Progenitor cell of endocrine pancreas (in vitro differentiated cells): ENCODE measurements around the gene S100A2. TPM values are rescaled to one million over a fixed set of nuclear protein-coding genes. Genes with fewer than 3 reads are reported as not detected.
A peak's percentile ranks its signal among the peaks of the same experiment; 100 is the strongest.
"Not testable (repeated sequence)": the region's sequence is repeated elsewhere in the genome, so short reads cannot be mapped to it uniquely, and the experiment has no call there.

Experiments
- DNase-seq: peaks from one replicate; pipeline ENCODE4 v3.0.0; 2021; ENCODE audit warnings: low spot score; ENCODE audit not compliant: unreplicated experiment
- H3K27ac Mint-ChIP-seq: 2 replicates; pipeline ENCODE4 v1.8.0; 2021; ENCODE audit warnings: mild to moderate bottlenecking, moderate library complexity, mixed read lengths
- H3K27me3 Mint-ChIP-seq: 2 replicates; pipeline ENCODE4 v1.8.0; 2021; ENCODE audit warnings: mixed read lengths
- H3K36me3 Mint-ChIP-seq: 2 replicates; pipeline ENCODE4 v1.8.0; 2022; ENCODE audit warnings: mixed read lengths; ENCODE audit not compliant: insufficient read depth
- H3K4me1 Mint-ChIP-seq: 2 replicates; pipeline ENCODE4 v1.8.0; 2021; ENCODE audit warnings: low read depth, mixed read lengths
- H3K4me3 Mint-ChIP-seq: 2 replicates; pipeline ENCODE4 v1.8.0; 2021; ENCODE audit warnings: low read depth, mild to moderate bottlenecking, moderate library complexity, mixed read lengths
- H3K9me3 Mint-ChIP-seq: 2 replicates; pipeline ENCODE4 v1.8.0; 2021; ENCODE audit warnings: low read depth, mixed read lengths
- total RNA-seq: library from RNA; stranded (reverse); gene quantifications from 2 replicates; pipeline ENCODE4 v1.2.1, GENCODE V29; 2021
- TF ChIP-seq, protein P1 (sequence below): fragments of 200-600 bp; sonication (generic); IDR thresholded peaks from one replicate; pipeline ENCODE4 v1.5.0; 2021; ENCODE audit warnings: antibody characterized with exemption, mild to moderate bottlenecking; ENCODE audit not compliant: unreplicated experiment

The S100A2 gene
- total RNA-seq, 1 donor from 2014 or later = 0.36 TPM

DNA sequence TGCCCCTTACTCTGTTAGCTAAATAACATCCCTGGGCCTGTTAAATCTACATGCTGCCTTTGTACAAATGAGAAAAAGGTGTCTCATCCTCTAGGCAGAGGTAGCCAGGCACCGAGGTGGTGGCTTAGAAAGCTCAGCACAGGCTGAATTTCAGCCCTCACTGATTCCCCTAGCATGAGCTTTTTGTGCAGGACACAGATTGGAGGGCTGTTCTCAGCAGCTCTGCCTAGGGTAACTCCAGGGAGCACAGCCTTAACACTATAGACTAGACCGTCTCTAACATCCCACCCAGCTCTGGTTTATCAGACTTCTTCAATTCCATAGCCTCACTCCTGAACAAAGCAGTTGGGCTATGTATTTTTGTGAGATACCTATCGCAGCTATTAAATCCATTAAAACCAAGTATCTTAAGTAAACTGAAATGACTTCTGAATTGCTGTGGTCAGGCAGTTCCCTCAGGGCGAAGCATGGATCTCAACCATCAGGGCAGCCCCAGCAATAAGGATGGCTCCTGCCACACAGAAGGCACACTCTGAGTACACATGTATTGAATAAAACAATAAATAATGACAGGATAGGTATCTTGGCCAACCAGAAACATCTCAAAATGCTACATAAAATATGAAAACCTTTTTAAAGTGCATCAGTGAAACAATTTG, 44.7 kb downstream of the S100A2 start:
- Mint-ChIP-seq H3K27me3 (no peaks in the 10 kb centered on the region), H3K4me3 (no peak overlapping the region), H3K4me1 (peaks cover 22% of the 10 kb centered on the region), H3K9me3 (no peaks in the 10 kb centered on the region), H3K36me3 (no peaks in the 10 kb centered on the region), H3K27ac (peak overlapping the region; percentile 91)
- TF ChIP-seq, protein P1, sequence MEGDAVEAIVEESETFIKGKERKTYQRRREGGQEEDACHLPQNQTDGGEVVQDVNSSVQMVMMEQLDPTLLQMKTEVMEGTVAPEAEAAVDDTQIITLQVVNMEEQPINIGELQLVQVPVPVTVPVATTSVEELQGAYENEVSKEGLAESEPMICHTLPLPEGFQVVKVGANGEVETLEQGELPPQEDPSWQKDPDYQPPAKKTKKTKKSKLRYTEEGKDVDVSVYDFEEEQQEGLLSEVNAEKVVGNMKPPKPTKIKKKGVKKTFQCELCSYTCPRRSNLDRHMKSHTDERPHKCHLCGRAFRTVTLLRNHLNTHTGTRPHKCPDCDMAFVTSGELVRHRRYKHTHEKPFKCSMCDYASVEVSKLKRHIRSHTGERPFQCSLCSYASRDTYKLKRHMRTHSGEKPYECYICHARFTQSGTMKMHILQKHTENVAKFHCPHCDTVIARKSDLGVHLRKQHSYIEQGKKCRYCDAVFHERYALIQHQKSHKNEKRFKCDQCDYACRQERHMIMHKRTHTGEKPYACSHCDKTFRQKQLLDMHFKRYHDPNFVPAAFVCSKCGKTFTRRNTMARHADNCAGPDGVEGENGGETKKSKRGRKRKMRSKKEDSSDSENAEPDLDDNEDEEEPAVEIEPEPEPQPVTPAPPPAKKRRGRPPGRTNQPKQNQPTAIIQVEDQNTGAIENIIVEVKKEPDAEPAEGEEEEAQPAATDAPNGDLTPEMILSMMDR = no peak
- DNase-seq = no peak

DNA sequence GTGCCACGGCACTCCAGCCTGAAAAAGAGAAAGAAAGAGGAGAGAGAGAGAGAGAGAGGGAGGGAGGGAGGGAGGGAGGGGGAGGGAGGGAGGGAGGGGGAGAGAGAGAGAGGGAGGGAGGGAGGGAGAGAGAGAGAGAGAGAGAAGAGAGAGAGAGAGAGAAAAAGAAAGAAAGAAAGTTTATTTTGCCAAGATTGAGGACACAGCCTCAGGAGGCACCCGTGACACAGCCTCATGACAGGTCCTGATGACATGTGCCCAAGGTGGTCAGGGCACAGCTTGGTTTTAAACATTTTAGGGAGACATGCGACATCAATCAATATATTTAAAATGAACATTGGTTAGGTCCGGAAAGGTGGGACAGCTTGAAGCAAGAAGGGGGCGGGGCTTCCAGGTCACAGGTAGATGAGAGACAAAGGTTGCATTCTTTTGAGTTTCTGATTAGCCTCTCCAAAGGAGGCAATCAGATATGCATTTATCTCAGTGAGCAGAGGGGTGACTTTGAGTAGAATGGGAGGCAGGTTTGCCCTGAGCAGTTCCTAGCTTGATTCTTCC, 45.4 kb downstream of the S100A2 start:
- H3K9me3 Mint-ChIP-seq, DNase-seq, H3K27me3 Mint-ChIP-seq, H3K36me3 Mint-ChIP-seq: not testable (repeated sequence)
- Mint-ChIP-seq H3K27ac (peak overlapping the region; percentile 91), H3K4me1 (peaks cover 15% of the 10 kb centered on the region), H3K4me3 (peak overlapping the region; percentile 32)

DNA sequence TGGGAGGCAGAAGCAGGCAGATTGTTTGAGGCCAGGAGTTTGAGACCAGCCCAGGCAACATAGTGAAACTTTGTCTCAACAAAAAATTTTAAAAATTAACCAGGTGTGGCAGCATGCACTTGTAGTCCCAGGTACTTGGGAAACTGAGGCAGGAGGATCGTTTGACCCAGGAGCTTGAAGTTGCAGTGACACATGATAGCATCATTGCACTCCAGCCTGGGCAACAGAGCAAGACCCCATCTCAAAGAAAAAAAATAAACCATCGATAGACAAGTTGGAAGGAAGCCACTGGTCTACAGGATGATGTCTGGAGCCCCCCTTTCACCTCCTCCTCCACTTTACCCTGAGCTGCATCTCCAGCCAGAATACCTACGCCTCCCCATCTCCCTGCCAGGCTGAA, 46.4 kb downstream of the S100A2 start:
- Mint-ChIP-seq H3K36me3 (no peaks in the 10 kb centered on the region), H3K4me3 (no peak overlapping the region), H3K27ac (no peak overlapping the region), H3K27me3 (no peaks in the 10 kb centered on the region), H3K4me1 (peaks cover 14% of the 10 kb centered on the region), H3K9me3 (no peaks in the 10 kb centered on the region)
- no peak for DNase-seq
- TF ChIP-seq, protein P1 = no peak

DNA sequence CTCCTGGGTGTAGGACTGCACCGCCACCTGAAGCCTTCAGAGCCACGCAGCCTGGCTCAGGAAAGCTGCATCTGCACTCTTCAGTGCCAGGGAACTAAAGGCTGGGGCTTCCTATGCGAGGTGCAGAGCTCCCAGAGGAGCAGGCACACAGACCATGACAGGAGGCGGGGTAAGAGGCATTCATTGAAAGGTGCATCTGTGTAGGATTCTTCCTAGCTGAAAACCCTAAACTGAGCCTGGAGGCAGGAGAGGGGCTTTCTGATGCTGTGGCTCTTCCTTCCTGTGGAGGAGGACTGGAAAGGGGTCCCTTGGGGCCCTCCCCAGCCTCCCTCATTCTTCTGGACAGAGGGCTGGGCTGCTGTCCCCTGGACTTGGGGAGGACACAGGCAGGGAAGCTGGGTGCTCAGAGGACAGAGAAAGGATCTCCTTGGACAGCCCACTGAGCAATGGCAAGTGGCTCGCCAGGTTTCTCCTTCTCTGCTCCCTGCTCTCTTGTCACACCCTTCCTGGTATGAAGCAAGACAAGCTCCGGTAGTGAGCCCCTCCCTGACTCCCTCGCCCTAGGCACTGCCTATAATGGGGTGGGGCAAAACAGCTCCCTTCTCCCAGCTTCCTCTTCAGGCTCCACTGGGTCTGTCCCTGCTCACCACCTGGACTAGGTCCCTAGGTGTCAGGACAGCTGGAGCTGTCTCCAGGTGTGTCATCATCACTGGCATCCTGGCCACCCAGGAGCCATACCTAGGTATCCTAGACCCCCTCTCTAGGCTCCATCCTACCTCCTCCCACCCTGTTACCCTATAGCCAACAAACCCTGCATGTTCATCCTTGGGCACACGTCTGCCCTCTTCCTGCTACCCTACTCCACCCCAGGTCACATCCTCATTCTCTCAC, 49.9 kb downstream of the S100A2 start:
- Mint-ChIP-seq H3K4me3 (no peak overlapping the region), H3K27ac (peak overlapping the region; percentile 84), H3K4me1 (peaks cover 21% of the 10 kb centered on the region), H3K9me3 (no peaks in the 10 kb centered on the region), H3K27me3 (no peaks in the 10 kb centered on the region), H3K36me3 (no peaks in the 10 kb centered on the region)
- DNase-seq = no peak
- TF ChIP-seq, protein P1 = no peak

DNA sequence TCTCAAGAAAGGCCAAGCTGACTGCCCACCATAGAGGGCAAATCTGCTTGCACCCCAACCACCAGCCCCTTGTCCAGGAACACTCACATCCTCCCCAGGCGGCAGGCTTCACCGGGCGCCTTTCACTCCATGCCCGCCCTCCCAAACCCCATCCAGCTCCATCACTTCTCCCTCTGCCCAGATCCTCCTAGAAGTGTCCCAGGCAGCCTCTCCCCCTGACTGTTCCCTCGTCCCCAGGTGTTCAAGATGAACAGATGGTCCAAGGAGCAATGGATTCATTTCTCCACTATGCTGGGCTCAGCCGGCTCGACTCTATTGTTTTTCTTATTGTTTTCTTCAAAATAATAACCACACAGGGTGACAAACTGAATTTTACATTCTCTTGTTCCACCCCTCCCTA, 52.0 kb downstream of the S100A2 start:
- DNase-seq = no peak
- H3K4me3 Mint-ChIP-seq = no peak overlapping the region
- TF ChIP-seq, protein P1 = no peak
- H3K27me3 Mint-ChIP-seq = no peaks in the 10 kb centered on the region
- H3K27ac Mint-ChIP-seq = peak overlapping the region; percentile 15
- H3K36me3 Mint-ChIP-seq = no peaks in the 10 kb centered on the region
- H3K4me1 Mint-ChIP-seq = peaks cover 12% of the 10 kb centered on the region
- H3K9me3 Mint-ChIP-seq = no peaks in the 10 kb centered on the region
